ENCODE results near the gene VAV1. TPM values are rescaled to one million over a fixed set of nuclear protein-coding genes. Genes with fewer than 3 reads are reported as not detected.

Gene VAV1
- total and polyA plus RNA-seq, 2 donors (not counting 1 experiment from before 2014, with no cell fraction given): 62.7 to 98.8 TPM

GRCh38 chr19:6750062-6750461 lies 22.4 kb upstream of the VAV1 start:
- Histone ChIP-seq H3K27me3 (replicated peaks in 1 of 4; ENCODE audit: control extremely low read depth in 1 of 4, control insufficient read depth in 3 of 4, insufficient read depth in 4 of 4, low read length in 3 of 4) (no peaks in the 10 kb centered on the region), H3K9me3 (ENCODE audit: control extremely low read depth in 1 of 3, control insufficient read depth in 2 of 3, insufficient read depth in 1 of 3, low read length in 2 of 3) (no peaks in the 10 kb centered on the region), H3K79me2 (ENCODE audit: control insufficient read depth, insufficient read depth, low read length) (peaks cover 14% of the 10 kb centered on the region), H3K27ac (ENCODE audit: low read length in 2 of 2) (no peak overlapping the region), H3K4me1 (ENCODE audit: control insufficient read depth in 2 of 2, insufficient read depth in 2 of 2, low read length in 2 of 2) (peaks cover 10 to 18% of the 10 kb centered on the region in 2 donors), H2AFZ (ENCODE audit: insufficient read depth, low read depth, low read length, poor library complexity, severe bottlenecking) (no peak overlapping the region), H3K36me3 (replicated peaks in 1 of 2; ENCODE audit: control extremely low read depth in 1 of 2, control insufficient read depth in 1 of 2, extremely low read depth in 1 of 2, insufficient read depth in 2 of 2, low read length in 1 of 2) (peaks cover 0 to 42% of the 10 kb centered on the region in 2 experiments), H4K20me1 (ENCODE audit: control insufficient read depth, insufficient read depth, low read length, poor library complexity, severe bottlenecking) (peaks cover 23% of the 10 kb centered on the region), H3K4me2 (replicated peaks; ENCODE audit: low read depth, low read length, poor library complexity, severe bottlenecking) (no peak overlapping the region), H3K9ac (ENCODE audit: low read length) (no peak overlapping the region), H3K4me3 (ENCODE audit: control extremely low read depth in 1 of 5, extremely low read depth in 1 of 5, insufficient read depth in 1 of 5, low read depth in 2 of 5, low read length in 4 of 5) (no peak overlapping the region)
- ChIA-PET POLR2A (no interaction called here), CTCF (interaction anchor here (0.6 to 1.3 kb wide), 3 partner anchors 9 to 113 kb away, joined by 3 to 4 read pairs (median 4); no protein-coding TSS in a partner anchor)
- TF ChIP-seq CTCF (IDR thresholded peaks at IDR 0.05) (no peak), EZH2 (IDR thresholded peaks at IDR 0.05; ENCODE audit: borderline replicate concordance, insufficient read depth, low read depth, low read length, poor library complexity, severe bottlenecking) (no peak)
- intact Hi-C loops (cut with micrococcal nuclease): loop anchor here (5.0 kb wide), 1 partner anchor 118 kb away; no protein-coding TSS in a partner anchor
- DNase-seq (no peak), ATAC-seq (ENCODE audit: low read depth) (no peak)
- no peak overlapping the region for H3K4me3 Mint-ChIP-seq
- peaks cover 14% of the 10 kb centered on the region for H3K4me1 Mint-ChIP-seq
- no peaks in the 10 kb centered on the region for H3K27me3 Mint-ChIP-seq
- 94% methylated on average over 7 of the region's 20 CpGs for WGBS (ENCODE audit: insufficient coverage)
- no peaks in the 10 kb centered on the region for H3K9me3 Mint-ChIP-seq (ENCODE audit: insufficient read depth)
- no peak overlapping the region for H3K27ac Mint-ChIP-seq

GRCh38 chr19:6751189-6751588 lies 21.3 kb upstream of the VAV1 start:
- Mint-ChIP-seq H3K9me3 (ENCODE audit: insufficient read depth) (no peaks in the 10 kb centered on the region), H3K4me3 (no peak overlapping the region), H3K27ac (no peak overlapping the region), H3K4me1 (peaks cover 14% of the 10 kb centered on the region), H3K27me3 (no peaks in the 10 kb centered on the region)
- Histone ChIP-seq H3K4me1 (ENCODE audit: control insufficient read depth in 2 of 2, insufficient read depth in 2 of 2, low read length in 2 of 2) (peaks cover 10 to 18% of the 10 kb centered on the region in 2 donors), H3K27ac (ENCODE audit: low read length in 2 of 2) (no peak overlapping the region), H3K27me3 (replicated peaks in 1 of 4; ENCODE audit: control extremely low read depth in 1 of 4, control insufficient read depth in 3 of 4, insufficient read depth in 4 of 4, low read length in 3 of 4) (no peaks in the 10 kb centered on the region), H3K36me3 (replicated peaks in 1 of 2; ENCODE audit: control extremely low read depth in 1 of 2, control insufficient read depth in 1 of 2, extremely low read depth in 1 of 2, insufficient read depth in 2 of 2, low read length in 1 of 2) (peaks cover 0 to 39% of the 10 kb centered on the region in 2 experiments), H3K9ac (ENCODE audit: low read length) (no peak overlapping the region), H3K4me3 (ENCODE audit: control extremely low read depth in 1 of 5, extremely low read depth in 1 of 5, insufficient read depth in 1 of 5, low read depth in 2 of 5, low read length in 4 of 5) (no peak overlapping the region), H3K9me3 (ENCODE audit: control extremely low read depth in 1 of 3, control insufficient read depth in 2 of 3, insufficient read depth in 1 of 3, low read length in 2 of 3) (no peaks in the 10 kb centered on the region), H3K79me2 (ENCODE audit: control insufficient read depth, insufficient read depth, low read length) (peaks cover 15% of the 10 kb centered on the region), H4K20me1 (ENCODE audit: control insufficient read depth, insufficient read depth, low read length, poor library complexity, severe bottlenecking) (peaks cover 25% of the 10 kb centered on the region), H3K4me2 (replicated peaks; ENCODE audit: low read depth, low read length, poor library complexity, severe bottlenecking) (no peak overlapping the region), H2AFZ (ENCODE audit: insufficient read depth, low read depth, low read length, poor library complexity, severe bottlenecking) (no peak overlapping the region)
- intact Hi-C loops (cut with micrococcal nuclease): loop anchor here (5.0 kb wide), 1 partner anchor 119 kb away; no protein-coding TSS in a partner anchor
- ChIA-PET POLR2A (no interaction called here), CTCF (interaction anchor here (0.6 to 3.8 kb wide), 2 partner anchors 15 to 27 kb away, joined by 3 to 22 read pairs; partner anchors contain the start of gene GPR108)
- WGBS (ENCODE audit: insufficient coverage): 96% methylated on average over 12 of the region's 16 CpGs
- ATAC-seq (ENCODE audit: low read depth) (no peak), DNase-seq (no peak)
- TF ChIP-seq EZH2 (IDR thresholded peaks at IDR 0.05; ENCODE audit: borderline replicate concordance, insufficient read depth, low read depth, low read length, poor library complexity, severe bottlenecking) (no peak), CTCF (IDR thresholded peaks at IDR 0.05) (no peak)
